Heart right ventricle (tissue), 16 donors: ENCODE data around the gene RASIP1. TPM values are rescaled to one million over a fixed set of nuclear protein-coding genes. Genes with fewer than 3 reads are reported as not detected.

ENCODE experiments used
- ATAC-seq, 8 donors: fragments of 200-7000 bp; cut with Tn5 transposase; one replicate each; pipeline ENCODE4 v1.9.1; 2020; ENCODE audit warnings: mild to moderate bottlenecking in 8 of 8, moderate library complexity in 8 of 8, moderate number of reproducible peaks in 1 of 8
- DNase-seq, 2 donors: peaks; one replicate each; pipeline ENCODE4 v3.0.0-alpha.2; 2020
- H3K27ac ChIP-seq, 10 donors: fragments of 200-600 bp; sonication (generic) in 2 of 10; one replicate each; pipeline versions ENCODE4 v1.5.0 to v1.8.0; 2020 to 2022; ENCODE audit warnings: mild to moderate bottlenecking in 3 of 10
- H3K27me3 ChIP-seq, 7 donors: fragments of 200-600 bp; one replicate each; pipeline ENCODE4 v1.8.0; 2021 to 2022; ENCODE audit warnings: mild to moderate bottlenecking in 2 of 7
- H3K36me3 ChIP-seq, 9 donors: fragments of 200-600 bp; sonication (generic) in 1 of 9; one replicate each; pipeline versions ENCODE4 v1.5.0 to v1.8.0; 2020 to 2022; ENCODE audit warnings: mild to moderate bottlenecking in 2 of 9
- H3K4me1 ChIP-seq, 9 donors: fragments of 200-600 bp; sonication (generic) in 1 of 9; one replicate each; pipeline versions ENCODE4 v1.5.0 to v1.8.0; 2020 to 2022; ENCODE audit warnings: mild to moderate bottlenecking in 4 of 9
- H3K4me3 ChIP-seq, 10 donors: fragments of 200-600 bp; sonication (generic) in 2 of 10; one replicate each; pipeline versions ENCODE4 v1.5.0 to v1.8.0; 2020 to 2022; ENCODE audit warnings: mild to moderate bottlenecking in 7 of 10, moderate library complexity in 2 of 10
- H3K9me3 ChIP-seq, 11 donors: fragments of 200-600 bp in 10 of 11; sonication (generic) in 2 of 11; one replicate each; pipeline versions ENCODE4 v1.5.0 to v1.8.0; 2013 to 2022; ENCODE audit warnings: mild to moderate bottlenecking in 2 of 11, control low read depth in 1 of 11, moderate library complexity in 1 of 11
- CTCF ChIP-seq, 9 donors: fragments of 200-600 bp; sonication (generic) in 2 of 9; IDR thresholded peaks; one replicate each; pipeline versions ENCODE4 v1.5.0 to v1.8.0; 2021 to 2022; ENCODE audit warnings: antibody characterized with exemption in 9 of 9, mild to moderate bottlenecking in 5 of 9, moderate library complexity in 1 of 9
- WGBS, 2 donors: extraction: QIAGEN DNeasy Blood & Tissue Kit; methylation state at CpG; one replicate each; pipeline ENCODE4 v1.1.7; 2013; ENCODE audit warnings: inconsistent platforms in 1 of 2; 5-methylcytosine and 5-hydroxymethylcytosine counted together
- intact Hi-C, 10 donors: fragments of 100-400 bp; cut with DNase I; formaldehyde crosslinking; loops; one replicate each; pipeline versions ENCODE4 v1.11.1 to v1.14.2; 2022
- polyA plus RNA-seq, 2 donors: library from polyadenylated mRNA; stranded (reverse); fragments of 200-250 nt; gene quantifications; one replicate each; pipeline ENCODE4 v1.2.3, GENCODE V29; 2013
- total RNA-seq, 10 donors: library from RNA; stranded (reverse); fragmentation: NEBNext Ultra II Directional in 3 of 10; extraction: Animal tissue kit (Norgen Biotek cat#: 25700) in 3 of 10; gene quantifications; one replicate each; pipeline versions ENCODE4 v1.2.1 to v1.2.4, GENCODE V29; 2021 to 2023
- donor health status: Arrhythmogenic right ventricular cardiomyopathy.
- donor health status: ischemic (EF 13 %, LVEDD 7.1; RV severe dilation, severe dysfunction).
- donor health status: healthy with polysubstance abuse.
- donor health status: DM: no; HTN: yes; CAD: no.
- donor health status: DM: no; HTN: no; CAD: no.
- donor health status: ischemic (EF 25% LVEDD 6.9; RV normal size, moderate dysfunction).
- donor health status: ischemic (EF 25% LVEDD 5.7; RV mildly dilated, moderate dysfunction).
- donor health status: healthy.
- donor health status: DM: yes; HTN: yes; CAD: no.
- donor health status: Ischemic cardiomyopathy.
- donor health status: ischemic (EF 35%, LVEDD 5.7; RV mildly dilated, moderate dysfunction).
- donor health status: nonischemic (EF 11% LVEDD 7.7; RV severe dilation, severe dysfunction).
- donor health status: DM: yes; HTN: yes; CAD: no.
- donor health status: PGD.
- donor health status: ischemic (EF 29% LVEDD 5.4; RV normal size, mild dysfunction).
- donor health status: nonischemic (EF 23%, LVEDD 6.1; RV moderate dilation, normal function).

Gene RASIP1
- total and polyA plus RNA-seq, 12 donors, result 13.6 to 27.3 (median 16.2) TPM

DNA sequence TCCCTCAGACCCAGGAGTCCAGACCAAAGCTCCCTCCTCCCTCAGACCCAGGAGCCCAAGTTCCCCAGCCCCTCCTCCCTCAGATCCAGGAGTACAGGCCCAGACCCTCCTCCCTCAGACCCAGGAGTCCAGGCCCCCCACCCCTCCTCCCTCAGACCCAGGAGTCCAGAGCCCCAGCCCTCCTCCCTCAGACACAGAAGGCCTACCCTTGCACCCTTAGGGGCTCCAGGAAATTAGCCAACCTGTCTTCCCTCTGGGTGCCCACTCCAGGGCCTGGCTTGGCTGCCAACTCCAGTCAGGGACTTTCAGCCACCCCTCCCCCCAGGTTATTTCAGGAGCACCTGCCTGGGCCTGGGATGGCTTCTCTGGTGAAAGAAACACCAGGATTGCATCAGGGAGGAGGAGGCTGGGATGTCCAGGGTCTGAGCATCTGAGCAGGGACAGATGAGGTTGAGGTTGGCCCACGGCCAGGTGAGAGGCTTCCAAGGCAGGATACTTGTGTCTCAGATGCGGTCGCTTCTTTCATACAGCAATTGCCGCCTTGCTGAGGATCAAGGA, 14.8 kb upstream of the RASIP1 start, which contains the start of gene FGF21:
TSS of gene FGF21 (plus strand) at position 441 of the 558 bp plus-strand sequence. CDS start 713 bp downstream, outside the sequence.
- H3K4me1 ChIP-seq, result peaks cover 7 to 42% (median 24%) of the 10 kb centered on the region in 9 donors
- DNase-seq (no peak), ATAC-seq (no peak)
- no peak within 1 kb of the TSS for H3K4me3 ChIP-seq
- intact Hi-C loops, result no loop called here
- H3K36me3 ChIP-seq, result peaks cover 0 to 7% (median 0%) of the 10 kb centered on the region in 9 donors
- peaks cover 0 to 41% (median 19%) of the 10 kb centered on the region in 7 donors for H3K27me3 ChIP-seq
- H3K27ac ChIP-seq, result no peak within 1 kb of the TSS
- WGBS, 2 donors, result 82 to 88% methylated on average over 4 of the region's 4 CpGs
- H3K9me3 ChIP-seq, result no peaks in the 10 kb centered on the region
- no peak for TF ChIP-seq CTCF (IDR thresholded peaks at IDR 0.05)

GRCh38 chr19:48752496-48753365, 12.3 kb upstream of the RASIP1 start, which contains the start of gene FUT1:
TSS of gene FUT1 (minus strand) at chr19:48752641. CDS start at chr19:48751281, 1,360 bp downstream.
- ATAC-seq (peak; percentile 84 to 93 (median 90)), DNase-seq (peak; percentile 78 to 79)
- H3K36me3 ChIP-seq, result peaks cover 0 to 28% (median 0%) of the 10 kb centered on the region in 9 donors
- peaks cover 7 to 40% (median 22%) of the 10 kb centered on the region in 9 donors for H3K4me1 ChIP-seq
- no peaks in the 10 kb centered on the region for H3K9me3 ChIP-seq
- 2% methylated on average over 65 to 73 of the region's 73 CpGs for WGBS, 2 donors
- H3K27me3 ChIP-seq, result peaks cover 0 to 39% (median 19%) of the 10 kb centered on the region in 7 donors
- H3K27ac ChIP-seq, result peak within 1 kb of the TSS; percentile 62 to 89 (median 79)
- peak within 1 kb of the TSS; percentile 27 to 66 (median 58) for H3K4me3 ChIP-seq
- intact Hi-C loops, result no loop called here
- no peak for TF ChIP-seq CTCF (IDR thresholded peaks at IDR 0.05)

GRCh38 chr19:48751845-48752495, 11.6 kb upstream of the RASIP1 start:
- 24% methylated on average over 20 of the region's 20 CpGs for WGBS, 2 donors
- no peak for DNase-seq
- H3K9me3 ChIP-seq, result no peaks in the 10 kb centered on the region
- H3K4me1 ChIP-seq, result peaks cover 9 to 47% (median 27%) of the 10 kb centered on the region in 9 donors
- peak overlapping the region; percentile 27 to 66 (median 58) for H3K4me3 ChIP-seq
- peak in 2 of 8 donors; percentile 29 to 38 for ATAC-seq
- intact Hi-C loops, result no loop called here
- peaks cover 0 to 39% (median 19%) of the 10 kb centered on the region in 7 donors for H3K27me3 ChIP-seq
- TF ChIP-seq CTCF (IDR thresholded peaks at IDR 0.05), result no peak
- H3K36me3 ChIP-seq, result peaks cover 0 to 28% (median 0%) of the 10 kb centered on the region in 9 donors
- peak overlapping the region; percentile 62 to 89 (median 79) for H3K27ac ChIP-seq
